ENCODE results near the gene MADD.

The MADD gene

GRCh38 chr11:47247502-47247901, 22.4 kb upstream of the MADD start:
- Mint-ChIP-seq H3K4me1 (peaks cover 20% of the 10 kb centered on the region), H3K4me3 (peak overlapping the region; percentile 93 to 99 (median 99)), H3K27ac (no peak overlapping the region), H3K9me3 (no peaks in the 10 kb centered on the region), H3K36me3 (ENCODE audit: low read depth) (peaks cover 29% of the 10 kb centered on the region), H3K27me3 (ENCODE audit: low read depth) (no peaks in the 10 kb centered on the region)
- TF ChIP-seq CTCF (IDR thresholded peaks at IDR 0.05; ENCODE audit: unreplicated experiment in 3 of 3): no peak

GRCh38 chr11:47248304-47248663, 21.6 kb upstream of the MADD start:
- H3K27me3 Mint-ChIP-seq (ENCODE audit: low read depth): no peaks in the 10 kb centered on the region
- peak overlapping the region; percentile 93 to 99 (median 99) for H3K4me3 Mint-ChIP-seq
- TF ChIP-seq CTCF (IDR thresholded peaks at IDR 0.05; ENCODE audit: unreplicated experiment in 3 of 3): no peak
- H3K4me1 Mint-ChIP-seq: peaks cover 22% of the 10 kb centered on the region
- H3K36me3 Mint-ChIP-seq (ENCODE audit: low read depth): peaks cover 21% of the 10 kb centered on the region
- H3K9me3 Mint-ChIP-seq: no peaks in the 10 kb centered on the region
- peak overlapping the region; percentile 100 for H3K27ac Mint-ChIP-seq

GRCh38 chr11:47248664-47249377, 21.1 kb upstream of the MADD start, which contains the start of gene ACP2:
ACP2 (minus strand) TSS chr11:47248814; CDS start chr11:47248789, 25 bp downstream.
- peaks cover 17% of the 10 kb centered on the region for H3K36me3 Mint-ChIP-seq (ENCODE audit: low read depth)
- peak within 1 kb of the TSS; percentile 93 to 99 (median 99) for H3K4me3 Mint-ChIP-seq
- peak within 1 kb of the TSS; percentile 100 for H3K27ac Mint-ChIP-seq
- TF ChIP-seq CTCF (IDR thresholded peaks at IDR 0.05; ENCODE audit: unreplicated experiment in 3 of 3): peak in 2 of 3 experiments; percentile 20 to 25
- H3K27me3 Mint-ChIP-seq (ENCODE audit: low read depth): no peaks in the 10 kb centered on the region
- H3K4me1 Mint-ChIP-seq: peaks cover 28% of the 10 kb centered on the region
- no peaks in the 10 kb centered on the region for H3K9me3 Mint-ChIP-seq

- no peak for TF ChIP-seq CTCF (IDR thresholded peaks at IDR 0.05; ENCODE audit: unreplicated experiment in 3 of 3)
- Mint-ChIP-seq H3K4me1 (peaks cover 33% of the 10 kb centered on the region), H3K4me3 (peak overlapping the region; percentile 93 to 99 (median 99)), H3K27me3 (ENCODE audit: low read depth) (no peaks in the 10 kb centered on the region), H3K36me3 (ENCODE audit: low read depth) (peaks cover 15% of the 10 kb centered on the region), H3K27ac (peak overlapping the region; percentile 100), H3K9me3 (no peaks in the 10 kb centered on the region)
These were observed 20.6 kb upstream of the MADD start for GRCh38 chr11:47249378-47249715.

- Mint-ChIP-seq H3K27ac (peak overlapping the region; percentile 21 to 90 (median 82)), H3K4me3 (peak overlapping the region in 2 of 3 experiments; percentile 66 to 81), H3K27me3 (ENCODE audit: low read depth) (no peaks in the 10 kb centered on the region), H3K4me1 (peaks cover 47% of the 10 kb centered on the region), H3K9me3 (no peaks in the 10 kb centered on the region), H3K36me3 (ENCODE audit: low read depth) (no peaks in the 10 kb centered on the region)
- no peak for TF ChIP-seq CTCF (IDR thresholded peaks at IDR 0.05; ENCODE audit: unreplicated experiment in 3 of 3)
These were observed 18.2 kb upstream of the MADD start for GRCh38 chr11:47251751-47252150.

GRCh38 chr11:47253660-47254059, 16.3 kb upstream of the MADD start:
- Mint-ChIP-seq H3K27ac (peak overlapping the region; percentile 88 to 99 (median 96)), H3K27me3 (ENCODE audit: low read depth) (no peaks in the 10 kb centered on the region), H3K4me1 (peaks cover 48% of the 10 kb centered on the region), H3K4me3 (peak overlapping the region in 2 of 3 experiments; percentile 17), H3K9me3 (no peaks in the 10 kb centered on the region), H3K36me3 (ENCODE audit: low read depth) (no peaks in the 10 kb centered on the region)
- no peak for TF ChIP-seq CTCF (IDR thresholded peaks at IDR 0.05; ENCODE audit: unreplicated experiment in 3 of 3)
